ENCODE results near the gene TRIM14.

DNA sequence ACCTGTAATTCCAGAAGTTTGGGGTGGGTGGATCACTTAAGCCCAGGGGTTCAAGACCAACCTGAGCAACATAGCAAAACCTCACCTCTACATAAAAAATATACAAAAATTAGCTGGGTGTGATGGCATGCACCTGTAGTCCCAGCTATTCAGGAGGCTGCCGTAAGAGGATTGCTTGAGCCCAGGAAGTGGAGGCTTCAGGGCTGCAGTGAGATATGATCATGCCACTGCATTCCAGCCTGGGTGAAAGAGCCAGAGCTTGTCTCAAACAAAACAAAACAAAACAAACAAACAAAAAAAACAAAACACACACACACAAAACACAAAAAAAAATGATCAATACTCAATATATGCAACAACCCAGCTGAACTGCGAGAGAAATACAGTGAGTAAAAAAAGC lies 29.5 kb upstream of the TRIM14 start:
- no peak for TF ChIP-seq CTCF (conservative IDR thresholded peaks at IDR 0.05 in 1 of 2, IDR thresholded peaks at IDR 0.05 in 1 of 2; ENCODE audit: extremely low read depth in 1 of 2, insufficient read depth in 1 of 2, low read depth in 1 of 2, low read length in 2 of 2)
- no peak for TF ChIP-seq EZH2 (IDR thresholded peaks at IDR 0.05; ENCODE audit: borderline replicate concordance, low read length)

Measured in mammary epithelial cell (primary cell).